HG03354 (cell line): Measurements from ENCODE around the gene RCAN1.
"Not testable (repeated sequence)": the region's sequence is repeated elsewhere in the genome, so short reads cannot be mapped to it uniquely, and the experiment has no call there.

Experiments
- ATAC-seq: cut with Tn5 transposase; IDR thresholded peaks from one replicate; pipeline ENCODE4 v1.9.1; 2021; ENCODE audit warnings: mild to moderate bottlenecking; ENCODE audit not compliant: unreplicated experiment, poor library complexity, severe bottlenecking

The RCAN1 gene

GRCh38 chr21:34501716-34502115, 113.2 kb downstream of the RCAN1 start:
- ATAC-seq = no peak

GRCh38 chr21:34500191-34500590, 114.7 kb downstream of the RCAN1 start:
- no peak for ATAC-seq

- ATAC-seq = no peak
These were observed 115.8 kb downstream of the RCAN1 start for GRCh38 chr21:34499116-34499515.

GRCh38 chr21:34498623-34499022, 116.3 kb downstream of the RCAN1 start:
- no peak for ATAC-seq

GRCh38 chr21:34483854-34484253, 131.1 kb downstream of the RCAN1 start:
- ATAC-seq = not testable (repeated sequence)

DNA sequence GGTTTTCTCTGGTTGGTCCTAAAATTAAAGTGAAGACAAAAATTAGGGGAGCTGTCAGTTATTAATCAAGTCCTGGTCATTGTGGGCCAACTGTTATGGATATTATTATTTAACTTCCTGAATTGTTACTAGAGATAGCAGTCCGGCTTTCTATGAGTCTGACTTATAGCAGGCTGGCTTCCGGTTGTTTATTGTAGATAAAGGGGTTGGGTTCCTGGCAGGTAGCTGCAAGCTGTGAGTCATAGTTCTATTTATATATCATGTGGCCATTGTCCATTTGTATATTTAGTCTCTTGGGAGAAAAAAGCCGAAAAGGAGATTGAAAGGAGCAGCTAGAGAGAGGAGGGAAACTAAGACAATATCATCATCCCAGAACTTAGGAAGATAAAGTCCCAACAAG, 131.5 kb downstream of the RCAN1 start:
- ATAC-seq = not testable (repeated sequence)

DNA sequence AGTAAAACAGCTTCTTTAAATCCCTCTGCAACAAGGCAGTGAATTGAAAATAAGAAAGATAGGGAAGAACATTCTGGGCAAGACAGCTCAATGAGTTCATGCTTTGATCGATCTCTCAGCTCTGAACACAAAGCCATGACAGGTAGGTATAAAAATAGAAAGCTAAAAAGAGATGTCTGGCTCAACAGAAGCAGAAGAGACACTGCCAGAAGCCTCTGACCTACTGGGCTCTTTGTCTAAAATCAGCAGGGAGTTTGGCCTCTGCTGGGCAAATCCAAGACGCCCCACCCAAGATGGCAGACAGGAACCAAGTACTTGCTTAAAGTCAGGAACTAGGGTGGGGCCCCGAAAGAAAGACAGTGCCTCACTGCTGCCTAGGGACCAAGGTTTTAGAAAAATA, 147.6 kb downstream of the RCAN1 start:
- ATAC-seq = not testable (repeated sequence)
